GM19467 (cell line): Measurements from ENCODE around the gene ZNF491.
"Not testable (repeated sequence)": the region's sequence is repeated elsewhere in the genome, so short reads cannot be mapped to it uniquely, and the experiment has no call there.

Experiments used
- ATAC-seq: cut with Tn5 transposase; IDR thresholded peaks from one replicate; pipeline ENCODE4 v1.9.1; 2021; ENCODE audit warnings: mild to moderate bottlenecking, moderate library complexity; ENCODE audit not compliant: unreplicated experiment

The ZNF491 gene

DNA sequence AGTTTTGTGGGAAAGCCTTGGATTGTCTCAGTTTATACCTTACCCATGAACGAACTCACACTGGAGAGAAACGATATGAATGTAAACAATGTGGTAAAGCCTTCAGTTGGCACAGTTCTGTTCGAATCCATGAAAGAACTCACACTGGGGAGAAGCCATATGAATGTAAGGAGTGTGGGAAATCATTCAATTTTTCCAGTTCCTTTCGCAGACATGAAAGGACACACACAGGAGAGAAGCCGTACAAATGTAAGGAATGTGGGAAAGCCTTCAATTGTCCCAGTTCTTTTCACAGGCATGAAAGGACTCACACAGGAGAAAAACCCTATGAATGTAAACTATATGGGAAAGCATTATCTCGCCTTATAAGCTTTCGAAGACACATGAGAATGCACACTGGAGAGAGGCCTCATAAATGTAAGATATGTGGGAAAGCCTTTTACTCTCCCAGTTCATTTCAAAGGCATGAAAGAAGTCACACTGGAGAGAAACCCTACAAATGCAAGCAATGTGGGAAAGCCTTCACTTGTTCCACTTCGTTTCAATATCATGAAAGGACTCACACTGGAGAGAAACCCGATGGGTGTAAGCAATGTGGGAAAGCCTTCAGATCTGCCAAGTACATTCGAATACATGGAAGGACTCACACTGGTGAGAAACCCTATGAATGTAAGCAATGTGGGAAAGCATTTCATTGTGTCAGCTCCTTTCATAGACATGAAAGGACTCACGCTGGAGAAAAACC is 8.2 kb downstream of the ZNF491 start:
- no peak for ATAC-seq

DNA sequence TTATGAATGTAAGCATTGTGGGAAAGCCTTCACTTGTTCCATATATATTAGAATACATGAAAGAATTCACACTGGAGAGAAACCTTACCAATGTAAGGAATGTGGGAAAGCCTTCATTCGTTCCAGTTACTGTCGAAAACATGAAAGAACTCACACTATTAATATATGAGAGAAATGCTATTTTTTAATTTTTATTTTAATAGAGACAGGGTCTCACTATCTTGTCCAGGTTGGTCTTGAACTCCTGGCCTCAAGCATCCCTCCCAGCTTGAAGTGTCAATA is 8.7 kb downstream of the ZNF491 start:
- ATAC-seq = no peak

- ATAC-seq = peak; percentile 24
Observed at GRCh38 chr19:11813703-11814028, 15.3 kb downstream of the ZNF491 start.

- peak; percentile 97 for ATAC-seq
Observed at GRCh38 chr19:11814029-11814699, 15.8 kb downstream of the ZNF491 start, which contains the start of gene ZNF440. ZNF440 (plus strand) TSS chr19:11814273; CDS start chr19:11814448, 175 bp downstream.

DNA sequence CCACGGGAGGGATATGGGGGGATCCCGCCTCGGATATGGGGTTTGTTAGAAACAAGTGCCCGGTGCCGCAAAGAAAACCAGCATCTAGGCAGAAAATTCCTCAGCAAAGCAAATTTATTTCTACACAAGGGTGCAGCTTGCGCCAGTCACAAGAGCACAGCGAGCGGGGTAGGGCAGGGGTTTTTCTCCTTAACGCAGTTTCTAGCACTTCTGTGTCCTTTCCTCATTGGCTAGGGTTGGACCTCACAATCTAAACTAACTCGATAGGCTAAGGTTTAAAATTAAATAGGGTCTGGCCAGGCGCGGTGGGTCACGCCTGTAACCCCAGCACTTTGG is 16.3 kb downstream of the ZNF491 start:
- no peak for ATAC-seq

DNA sequence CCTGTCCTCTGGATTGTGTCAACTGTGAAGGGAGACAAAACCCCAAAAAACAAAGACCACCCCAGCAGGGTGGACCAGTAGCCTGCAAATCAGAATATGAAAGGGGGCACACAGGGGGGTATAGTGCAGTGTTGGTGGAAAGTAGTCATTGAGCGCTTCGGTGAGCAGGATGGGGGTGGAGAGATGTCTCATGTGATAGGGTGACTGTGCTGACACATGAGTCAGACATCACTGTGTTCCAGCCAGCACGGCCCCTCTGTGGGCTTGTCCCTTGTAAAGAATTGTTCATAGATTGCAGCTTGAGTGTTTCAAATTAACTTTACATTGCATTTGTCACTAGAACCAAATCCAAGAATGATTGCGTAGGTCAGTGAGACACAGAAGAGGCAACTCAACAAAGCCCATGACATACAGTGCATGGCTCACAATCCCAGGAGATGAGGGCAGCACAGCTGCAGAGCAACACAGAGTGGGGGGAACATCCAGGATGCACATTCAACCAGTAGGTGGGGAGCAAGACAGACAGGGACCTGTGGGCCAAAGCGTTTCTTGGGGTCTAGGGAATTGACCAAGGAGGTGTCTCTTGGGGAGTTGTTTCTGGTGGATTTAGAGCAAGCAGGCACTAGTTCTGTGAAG is 23.3 kb downstream of the ZNF491 start:
- ATAC-seq = no peak

DNA sequence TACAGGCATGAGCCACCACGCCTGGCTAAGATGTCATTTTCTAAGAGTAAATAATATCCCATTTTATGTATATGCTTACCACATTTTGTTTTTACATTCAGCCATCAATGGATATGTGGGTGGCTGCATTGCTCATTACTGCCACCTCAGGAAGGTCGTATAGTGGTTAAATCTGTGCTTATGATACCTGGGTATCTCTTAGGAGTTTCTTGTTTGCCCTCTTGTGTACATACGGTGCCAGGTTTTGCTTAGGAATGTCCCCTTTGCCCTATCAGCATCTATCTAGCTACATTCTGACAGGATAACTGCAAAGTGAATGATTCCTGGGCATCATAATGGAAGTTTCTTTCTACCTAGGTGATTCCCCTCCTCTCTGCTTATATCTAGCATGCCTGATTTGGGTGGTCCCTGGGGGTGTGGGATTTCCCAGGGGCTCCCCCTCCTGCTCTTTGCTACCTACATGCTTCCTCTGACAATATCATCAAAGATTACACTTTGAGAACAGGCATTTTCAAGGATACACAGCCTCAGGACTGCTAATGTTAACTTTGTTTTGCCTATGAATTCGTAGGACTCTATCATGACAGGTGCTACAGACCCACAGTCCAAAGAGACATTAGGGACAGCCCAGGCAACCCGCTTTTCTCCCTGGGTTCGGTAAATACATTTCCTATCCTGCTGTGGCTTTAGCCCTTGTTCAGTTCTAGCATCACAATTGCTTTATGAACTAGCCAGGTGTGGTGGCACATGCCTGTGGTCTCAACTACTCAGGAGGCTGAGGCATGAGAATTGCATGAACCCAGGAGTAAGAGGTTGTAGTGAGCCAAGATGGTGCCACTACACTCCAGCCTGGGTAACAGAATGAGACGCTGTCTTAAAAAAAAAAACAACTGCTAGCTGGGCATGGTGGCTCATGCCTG is 30.9 kb downstream of the ZNF491 start:
- not testable (repeated sequence) for ATAC-seq

DNA sequence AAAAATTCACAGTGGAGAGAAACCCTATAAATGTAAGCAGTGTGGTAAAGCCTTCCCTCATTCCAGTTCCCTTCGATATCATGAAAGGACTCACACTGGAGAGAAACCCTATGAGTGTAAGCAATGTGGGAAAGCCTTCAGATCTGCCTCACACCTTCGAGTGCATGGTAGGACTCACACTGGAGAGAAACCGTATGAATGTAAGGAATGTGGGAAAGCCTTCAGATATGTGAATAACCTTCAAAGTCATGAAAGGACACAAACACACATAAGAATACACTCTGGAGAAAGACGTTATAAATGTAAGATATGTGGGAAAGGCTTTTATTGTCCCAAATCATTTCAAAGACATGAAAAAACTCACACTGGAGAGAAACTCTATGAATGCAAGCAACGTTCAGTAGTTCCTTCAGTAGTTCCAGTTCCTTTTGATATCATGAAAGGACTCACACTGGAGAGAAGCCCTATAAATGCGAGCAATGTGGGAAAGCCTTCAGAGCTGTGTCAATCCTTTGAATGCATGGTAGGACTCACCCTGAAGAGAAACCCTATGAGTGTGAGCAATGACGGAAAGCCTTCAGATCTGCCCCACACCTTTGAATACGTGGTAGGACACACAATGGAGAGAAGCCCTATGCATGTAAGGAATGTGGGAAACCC is 34.1 kb downstream of the ZNF491 start:
- ATAC-seq = no peak

- no peak for ATAC-seq
Observed at GRCh38 chr19:11833541-11833940, 35.2 kb downstream of the ZNF491 start.

- ATAC-seq = not testable (repeated sequence)
Observed at GRCh38 chr19:11835626-11836066, 37.3 kb downstream of the ZNF491 start.

DNA sequence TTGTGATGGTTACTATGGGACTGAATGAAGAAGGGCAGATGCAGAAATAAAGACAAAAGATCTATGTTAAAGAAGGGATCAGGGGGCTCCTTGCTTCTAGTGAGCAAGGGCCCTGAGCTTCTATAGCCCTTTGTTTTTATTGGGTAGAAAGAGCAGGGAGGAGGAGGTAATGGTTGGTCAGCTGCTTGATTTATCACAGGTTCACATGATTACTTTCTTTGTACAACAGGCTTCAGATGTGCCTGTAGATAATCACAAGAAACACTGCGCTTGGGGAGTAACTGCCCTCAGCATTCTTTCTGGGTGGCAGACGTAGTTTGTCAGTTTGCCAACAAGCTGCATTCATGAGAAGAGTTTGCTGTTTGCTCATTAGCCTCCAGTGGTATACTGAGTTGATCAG is 45.4 kb downstream of the ZNF491 start:
- ATAC-seq = no peak

DNA sequence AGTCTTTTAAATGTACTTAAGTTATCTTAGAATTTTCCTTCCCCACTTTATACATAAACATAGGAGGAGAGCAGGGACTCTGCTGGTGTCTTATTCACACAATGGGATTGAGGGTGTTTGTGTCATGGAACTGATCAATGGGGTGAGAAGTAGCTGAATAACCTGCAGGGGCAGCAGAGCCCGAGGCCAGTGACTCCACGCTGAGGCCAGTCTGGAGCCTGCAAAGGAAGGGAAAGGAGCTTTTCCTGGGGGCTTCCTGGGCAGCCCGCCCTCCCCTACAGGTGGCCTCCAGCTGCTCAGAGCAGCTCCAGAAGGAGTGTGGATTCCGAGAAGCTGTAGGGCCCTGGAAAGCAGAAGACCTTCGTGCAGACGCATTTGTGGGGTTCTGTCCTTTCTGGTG is 49.3 kb downstream of the ZNF491 start:
- not testable (repeated sequence) for ATAC-seq

DNA sequence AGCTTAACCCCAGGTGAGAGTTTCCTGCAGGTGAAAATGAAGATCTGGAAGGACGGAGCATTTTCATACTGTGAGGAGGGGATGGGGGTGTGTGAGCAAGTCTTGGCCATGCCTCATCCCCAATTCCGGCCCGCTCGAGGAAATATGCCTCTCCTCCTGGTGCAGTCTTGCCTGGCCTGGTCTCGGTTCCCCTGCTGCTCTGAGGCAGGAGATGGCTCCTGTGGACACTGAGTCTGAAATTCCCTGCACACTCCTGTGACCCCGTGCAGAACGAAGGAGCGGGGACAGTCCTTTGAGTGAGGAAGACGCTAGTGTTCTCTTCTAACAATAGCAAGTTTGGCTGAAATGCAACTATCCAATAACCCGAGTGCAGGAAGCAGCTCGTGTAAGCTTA is 49.9 kb downstream of the ZNF491 start:
- no peak for ATAC-seq

- ATAC-seq = no peak
Observed at GRCh38 chr19:11848594-11849469, 50.5 kb downstream of the ZNF491 start, which contains the start of gene ZNF439. ZNF439 (plus strand) TSS chr19:11848726; CDS start chr19:11848868, 142 bp downstream.

DNA sequence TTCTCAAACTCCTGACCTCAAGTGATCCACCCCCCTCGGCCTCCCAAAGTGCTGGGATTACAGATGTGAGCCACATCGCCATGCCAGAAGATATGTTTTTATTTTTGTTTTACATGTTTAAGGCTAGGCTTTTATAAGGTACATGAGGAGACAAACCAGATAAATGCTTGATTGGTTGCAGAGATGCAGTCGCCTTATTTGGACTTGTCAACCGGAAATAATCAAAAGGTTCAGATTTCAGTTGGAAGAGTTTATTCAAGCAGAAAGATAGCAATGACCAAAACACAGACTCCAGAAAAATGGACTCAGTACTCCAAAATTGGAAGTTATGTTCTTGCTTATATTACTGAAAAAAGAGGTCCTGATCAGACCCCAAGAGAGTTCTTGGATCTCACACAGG is 52.0 kb downstream of the ZNF491 start:
- ATAC-seq = not testable (repeated sequence)

DNA sequence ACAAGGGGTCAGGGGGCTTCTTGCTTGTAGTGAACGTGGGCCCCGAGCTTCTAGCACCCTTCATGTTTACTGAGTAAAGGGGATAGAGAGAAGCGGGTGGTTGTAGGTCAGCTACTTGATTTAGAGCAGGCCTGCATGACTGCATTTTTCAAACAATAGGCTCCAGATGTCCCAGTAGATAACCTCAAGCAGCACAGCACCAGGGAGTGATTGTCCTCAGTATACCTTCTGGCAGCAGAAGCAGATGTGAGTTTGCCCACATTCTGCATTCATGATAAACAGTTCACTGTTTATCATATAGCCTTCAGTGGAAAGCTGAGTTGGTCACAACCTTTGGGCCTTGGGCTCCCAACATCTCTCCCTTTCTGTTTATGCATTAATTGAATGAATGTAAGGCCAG is 55.0 kb downstream of the ZNF491 start:
- ATAC-seq = no peak

DNA sequence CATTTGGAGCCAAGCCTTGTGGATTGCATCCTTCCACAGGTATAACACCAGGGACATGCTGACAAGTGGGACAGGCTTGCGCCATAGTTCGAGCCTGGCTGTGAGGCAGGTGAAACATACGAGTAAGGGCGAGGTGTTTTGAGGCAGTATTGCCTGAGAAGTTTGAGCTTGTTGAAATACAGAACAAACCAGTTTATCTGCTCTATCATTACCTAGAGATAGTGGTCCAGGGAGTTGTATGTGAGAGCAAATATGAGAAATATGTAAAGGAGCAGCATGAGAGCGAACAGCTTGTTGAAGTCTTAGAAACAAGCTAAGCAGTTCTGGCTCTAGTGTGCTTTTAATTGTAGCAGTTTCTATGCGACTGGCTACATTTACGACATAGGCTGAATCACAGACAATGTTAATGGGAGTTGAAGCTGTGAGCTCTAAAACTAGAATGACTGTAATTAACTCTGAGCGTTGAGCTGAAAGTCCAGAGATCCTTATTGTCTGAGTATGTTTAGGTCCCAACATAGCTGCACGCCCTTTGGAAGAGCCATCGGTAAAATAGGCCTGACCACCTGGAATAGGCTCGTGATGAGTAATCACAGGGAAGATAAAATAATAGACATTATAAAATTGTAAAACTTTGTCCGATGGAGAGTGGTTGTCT is 58.4 kb downstream of the ZNF491 start:
- no peak for ATAC-seq
